H1 (cell line): ENCODE results near the gene GPRIN3.

Source experiments
- ATF2 ChIP-seq: IDR thresholded peaks from 2 replicates; pipeline ENCODE4 v1.6.1; 2012; ENCODE audit warnings: low read length, inconsistent platforms
- CHD2 ChIP-seq: IDR thresholded peaks from 2 replicates; pipeline ENCODE4 v1.6.1; 2012; ENCODE audit warnings: low read length, improper control_type of control experiment
- CREB1 ChIP-seq: IDR thresholded peaks from 2 replicates; pipeline ENCODE4 v1.6.1; 2012; ENCODE audit warnings: inconsistent platforms
- CTCF ChIP-seq, 3 experiments: IDR thresholded peaks; 1 replicate in 2 of 3; 2 replicates in 1 of 3; pipeline versions ENCODE4 v1.5.1 to v1.6.1; 2011; ENCODE audit warnings: low read length in 3 of 3, mild to moderate bottlenecking in 3 of 3, inconsistent platforms in 2 of 3, low read depth in 1 of 3, moderate library complexity in 1 of 3; ENCODE audit not compliant: insufficient read depth in 1 of 3; ENCODE audit errors: control extremely low read depth in 1 of 3
- EGR1 ChIP-seq: IDR thresholded peaks from 2 replicates; pipeline ENCODE4 v1.6.1; 2011; ENCODE audit warnings: low read depth, low read length, borderline replicate concordance
- GTF2F1 ChIP-seq: IDR thresholded peaks from 2 replicates; pipeline ENCODE4 v1.6.1; 2012; ENCODE audit warnings: low read depth, low read length, improper control_type of control experiment, borderline replicate concordance
- KDM5A ChIP-seq: fragments of 200-600 bp; IDR thresholded peaks from 2 replicates; pipeline ENCODE4 v1.7.1; 2012; ENCODE audit warnings: mild to moderate bottlenecking, low read length, inconsistent platforms, mixed read lengths
- MAX ChIP-seq: IDR thresholded peaks from 2 replicates; pipeline ENCODE4 v1.6.1; 2012; ENCODE audit warnings: inconsistent platforms
- POLR2AphosphoS5 ChIP-seq: IDR thresholded peaks from 2 replicates; pipeline ENCODE4 v1.6.1; 2011; ENCODE audit warnings: low read depth, low read length
- RAD21 ChIP-seq, 2 experiments: IDR thresholded peaks in 1 of 2; conservative IDR thresholded peaks in 1 of 2; 2 replicates each; pipeline ENCODE4 v1.6.1; 2011; ENCODE audit warnings: low read depth in 2 of 2, low read length in 2 of 2, improper control_type of control experiment in 1 of 2, inconsistent platforms in 1 of 2, mild to moderate bottlenecking in 1 of 2, moderate library complexity in 1 of 2
- TBP ChIP-seq: IDR thresholded peaks from 2 replicates; pipeline ENCODE4 v1.6.1; 2011; ENCODE audit warnings: low read depth, low read length, improper control_type of control experiment

GRCh38 chr4:89331197-89331596 lies 23.6 kb upstream of the GPRIN3 start:
- TF ChIP-seq KDM5A (no peak), CTCF (IDR thresholded peaks at IDR 0.05; ENCODE audit: control extremely low read depth in 1 of 3, insufficient read depth in 1 of 3, low read depth in 1 of 3, low read length in 3 of 3) (no peak), TBP (no peak), CREB1 (no peak), ATF2 (no peak), CHD2 (no peak), POLR2AphosphoS5 (no peak), GTF2F1 (no peak), RAD21 (IDR thresholded peaks at IDR 0.05 in 1 of 2, conservative IDR thresholded peaks at IDR 0.05 in 1 of 2; ENCODE audit: low read depth in 2 of 2, low read length in 2 of 2) (no peak), MAX (no peak), EGR1 (no peak)
